Breast epithelium (tissue), 3 donors: Measurements from ENCODE around the gene EIF2B5.

Experiments
- POLR2A ChIP-seq: fragments of 450-650 bp; IDR thresholded peaks from one replicate; pipeline ENCODE4 v1.6.1; 2016; ENCODE audit warnings: antibody characterized with exemption, mild to moderate bottlenecking, moderate library complexity
- POLR2AphosphoS5 ChIP-seq, 3 donors: sonication (generic); formaldehyde crosslinking; IDR thresholded peaks; one replicate each; pipeline ENCODE4 v1.6.1; 2017; ENCODE audit warnings: antibody characterized with exemption in 3 of 3
- TF ChIP-seq, protein P1 (sequence below), 3 donors: fragments of 450-650 bp; IDR thresholded peaks; one replicate each; pipeline ENCODE4 v1.5.1; 2016 to 2017; ENCODE audit warnings: antibody characterized with exemption in 3 of 3, mild to moderate bottlenecking in 3 of 3, moderate library complexity in 3 of 3

DNA sequence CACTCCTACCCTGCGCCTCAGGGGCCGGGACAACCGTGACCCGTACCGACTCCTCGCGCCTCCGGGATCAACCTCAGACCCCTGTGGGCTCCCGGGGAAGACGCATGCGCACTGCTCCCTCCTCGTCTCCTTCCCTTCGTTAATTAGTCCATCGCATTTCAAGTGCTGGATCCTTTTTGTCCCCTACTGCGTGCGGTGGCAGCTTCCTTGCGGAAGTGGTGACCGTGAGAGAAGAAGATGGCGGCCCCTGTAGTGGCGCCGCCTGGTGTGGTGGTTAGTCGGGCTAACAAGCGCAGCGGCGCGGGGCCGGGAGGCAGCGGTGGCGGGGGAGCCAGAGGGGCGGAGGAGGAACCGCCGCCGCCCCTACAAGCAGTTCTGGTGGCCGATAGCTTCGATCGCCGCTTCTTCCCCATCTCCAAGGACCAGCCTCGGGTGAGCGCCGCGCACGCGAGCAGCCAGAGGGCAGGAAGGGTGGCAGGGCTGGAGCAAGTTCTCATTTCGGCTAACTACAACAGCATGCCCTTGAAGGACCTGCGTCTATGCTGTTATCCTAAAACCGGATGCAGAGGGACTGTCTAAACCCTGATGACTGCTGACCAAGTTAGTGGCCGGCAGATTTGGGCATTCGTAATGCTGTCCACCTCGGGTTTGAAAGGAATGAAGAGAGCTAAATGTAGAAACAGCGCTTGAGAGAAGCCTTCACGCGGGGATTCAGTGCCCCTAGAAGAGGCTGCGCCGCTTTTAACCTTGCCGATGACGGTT, at the start of gene EIF2B5:
- TF ChIP-seq, protein P1, sequence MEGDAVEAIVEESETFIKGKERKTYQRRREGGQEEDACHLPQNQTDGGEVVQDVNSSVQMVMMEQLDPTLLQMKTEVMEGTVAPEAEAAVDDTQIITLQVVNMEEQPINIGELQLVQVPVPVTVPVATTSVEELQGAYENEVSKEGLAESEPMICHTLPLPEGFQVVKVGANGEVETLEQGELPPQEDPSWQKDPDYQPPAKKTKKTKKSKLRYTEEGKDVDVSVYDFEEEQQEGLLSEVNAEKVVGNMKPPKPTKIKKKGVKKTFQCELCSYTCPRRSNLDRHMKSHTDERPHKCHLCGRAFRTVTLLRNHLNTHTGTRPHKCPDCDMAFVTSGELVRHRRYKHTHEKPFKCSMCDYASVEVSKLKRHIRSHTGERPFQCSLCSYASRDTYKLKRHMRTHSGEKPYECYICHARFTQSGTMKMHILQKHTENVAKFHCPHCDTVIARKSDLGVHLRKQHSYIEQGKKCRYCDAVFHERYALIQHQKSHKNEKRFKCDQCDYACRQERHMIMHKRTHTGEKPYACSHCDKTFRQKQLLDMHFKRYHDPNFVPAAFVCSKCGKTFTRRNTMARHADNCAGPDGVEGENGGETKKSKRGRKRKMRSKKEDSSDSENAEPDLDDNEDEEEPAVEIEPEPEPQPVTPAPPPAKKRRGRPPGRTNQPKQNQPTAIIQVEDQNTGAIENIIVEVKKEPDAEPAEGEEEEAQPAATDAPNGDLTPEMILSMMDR (IDR thresholded peaks at IDR 0.05), result peak in 2 of 3 donors; percentile 12 to 30
- peak; percentile 67 for TF ChIP-seq POLR2A
- TF ChIP-seq POLR2AphosphoS5 (IDR thresholded peaks at IDR 0.05), result peak; percentile 86 to 92 (median 92)
